ENCODE data around the gene VANGL1. TPM values are rescaled to one million over a fixed set of nuclear protein-coding genes. Genes with fewer than 3 reads are reported as not detected.

The VANGL1 gene
- total RNA-seq, 2 experiments from 2014 or later, result 4.2 to 4.4 TPM

- POLR2A ChIA-PET, result no interaction called here
Observed at GRCh38 chr1:115656461-115657077, 14.8 kb downstream of the VANGL1 start.

GRCh38 chr1:115658646-115659045 lies 16.9 kb downstream of the VANGL1 start:
- POLR2A ChIA-PET, result no interaction called here
- H3K27ac Mint-ChIP-seq, result no peak overlapping the region
- H3K27me3 Mint-ChIP-seq, result no peaks in the 10 kb centered on the region
- H3K4me3 Mint-ChIP-seq, result no peak overlapping the region
- CTCF ChIA-PET, result no interaction called here
- H3K36me3 Mint-ChIP-seq, result peaks cover 2% of the 10 kb centered on the region
- intact Hi-C loops (cut with micrococcal nuclease), result no loop called here
- no peaks in the 10 kb centered on the region for H3K9me3 Mint-ChIP-seq
- no peak for DNase-seq
- no peaks in the 10 kb centered on the region for H3K4me1 Mint-ChIP-seq (ENCODE audit: low read depth)

More at GRCh38 chr1:115656461-115657077, 14.8 kb downstream of the VANGL1 start:
- DNase-seq, result no peak
- Mint-ChIP-seq H3K36me3 (peaks cover 3% of the 10 kb centered on the region), H3K4me1 (ENCODE audit: low read depth) (no peaks in the 10 kb centered on the region), H3K4me3 (no peak overlapping the region), H3K27ac (no peak overlapping the region), H3K27me3 (no peaks in the 10 kb centered on the region), H3K9me3 (no peaks in the 10 kb centered on the region)
- CTCF ChIA-PET, result interaction anchor here (1.1 kb wide), 1 partner anchor 108 kb away, joined by 3 read pairs; no protein-coding TSS in a partner anchor
- intact Hi-C loops (cut with micrococcal nuclease), result no loop called here

- CTCF ChIA-PET, result no interaction called here
- POLR2A ChIA-PET, result no interaction called here
Observed at GRCh38 chr1:115660151-115660550, 18.4 kb downstream of the VANGL1 start.

GRCh38 chr1:115661157-115661556 lies 19.4 kb downstream of the VANGL1 start:
- ChIA-PET POLR2A (no interaction called here), CTCF (no interaction called here)
- intact Hi-C loops (cut with micrococcal nuclease), result no loop called here
- Mint-ChIP-seq H3K4me1 (ENCODE audit: low read depth) (no peaks in the 10 kb centered on the region), H3K4me3 (no peak overlapping the region), H3K9me3 (no peaks in the 10 kb centered on the region), H3K36me3 (peaks cover 7% of the 10 kb centered on the region), H3K27me3 (no peaks in the 10 kb centered on the region), H3K27ac (no peak overlapping the region)
- no peak for DNase-seq

More at GRCh38 chr1:115660151-115660550, 18.4 kb downstream of the VANGL1 start:
- no peaks in the 10 kb centered on the region for H3K9me3 Mint-ChIP-seq
- H3K4me3 Mint-ChIP-seq, result no peak overlapping the region
- H3K36me3 Mint-ChIP-seq, result peaks cover 7% of the 10 kb centered on the region
- no peaks in the 10 kb centered on the region for H3K27me3 Mint-ChIP-seq
- no peak for DNase-seq
- intact Hi-C loops (cut with micrococcal nuclease), result no loop called here
- H3K4me1 Mint-ChIP-seq (ENCODE audit: low read depth), result no peaks in the 10 kb centered on the region
- H3K27ac Mint-ChIP-seq, result no peak overlapping the region

GRCh38 chr1:115665319-115666096 lies 23.7 kb downstream of the VANGL1 start:
- Mint-ChIP-seq H3K9me3 (no peaks in the 10 kb centered on the region), H3K4me3 (no peak overlapping the region), H3K36me3 (peaks cover 9% of the 10 kb centered on the region), H3K27ac (no peak overlapping the region), H3K4me1 (ENCODE audit: low read depth) (no peaks in the 10 kb centered on the region), H3K27me3 (no peaks in the 10 kb centered on the region)
- ChIA-PET CTCF (no interaction called here), POLR2A (interaction anchor here (0.7 kb wide), 1 partner anchor 190 kb away, joined by 3 read pairs; no protein-coding TSS in a partner anchor)
- intact Hi-C loops (cut with micrococcal nuclease), result no loop called here
- DNase-seq, result no peak

- ChIA-PET POLR2A (no interaction called here), CTCF (no interaction called here)
- H3K4me3 Mint-ChIP-seq, result no peak overlapping the region
- intact Hi-C loops (cut with micrococcal nuclease), result no loop called here
- no peaks in the 10 kb centered on the region for H3K9me3 Mint-ChIP-seq
- DNase-seq, result no peak
- H3K4me1 Mint-ChIP-seq (ENCODE audit: low read depth), result no peaks in the 10 kb centered on the region
- H3K27ac Mint-ChIP-seq, result no peak overlapping the region
- H3K36me3 Mint-ChIP-seq, result peaks cover 9% of the 10 kb centered on the region
- no peaks in the 10 kb centered on the region for H3K27me3 Mint-ChIP-seq
Observed at GRCh38 chr1:115666206-115666605, 24.4 kb downstream of the VANGL1 start.

- no peak overlapping the region for H3K27ac Mint-ChIP-seq
- CTCF ChIA-PET, result no interaction called here
- no peak for DNase-seq
- H3K4me3 Mint-ChIP-seq, result no peak overlapping the region
- H3K4me1 Mint-ChIP-seq (ENCODE audit: low read depth), result no peaks in the 10 kb centered on the region
- POLR2A ChIA-PET, result no interaction called here
- intact Hi-C loops (cut with micrococcal nuclease), result no loop called here
- no peaks in the 10 kb centered on the region for H3K9me3 Mint-ChIP-seq
- no peaks in the 10 kb centered on the region for H3K27me3 Mint-ChIP-seq
- H3K36me3 Mint-ChIP-seq, result peaks cover 9% of the 10 kb centered on the region
Observed at GRCh38 chr1:115666702-115667101, 24.9 kb downstream of the VANGL1 start.

GRCh38 chr1:115668579-115668978 lies 26.8 kb downstream of the VANGL1 start:
- Mint-ChIP-seq H3K27ac (no peak overlapping the region), H3K4me3 (no peak overlapping the region), H3K4me1 (ENCODE audit: low read depth) (no peaks in the 10 kb centered on the region), H3K36me3 (peaks cover 9% of the 10 kb centered on the region), H3K27me3 (no peaks in the 10 kb centered on the region), H3K9me3 (no peaks in the 10 kb centered on the region)
- DNase-seq, result no peak
- CTCF ChIA-PET, result interaction anchor here (1.1 to 2.0 kb wide), 3 partner anchors 38 to 73 kb away, joined by 3 to 6 read pairs (median 5); no protein-coding TSS in a partner anchor
- POLR2A ChIA-PET, result no interaction called here
- intact Hi-C loops (cut with micrococcal nuclease), result no loop called here

- POLR2A ChIA-PET, result no interaction called here
- Mint-ChIP-seq H3K9me3 (no peaks in the 10 kb centered on the region), H3K36me3 (peaks cover 4% of the 10 kb centered on the region), H3K27ac (no peak overlapping the region), H3K27me3 (no peaks in the 10 kb centered on the region), H3K4me3 (no peak overlapping the region), H3K4me1 (ENCODE audit: low read depth) (no peaks in the 10 kb centered on the region)
- intact Hi-C loops (cut with micrococcal nuclease), result no loop called here
- CTCF ChIA-PET, result interaction anchor here (1.1 to 2.0 kb wide), 3 partner anchors 37 to 73 kb away, joined by 3 to 6 read pairs (median 5); no protein-coding TSS in a partner anchor
- DNase-seq, result no peak
Observed at GRCh38 chr1:115669002-115669673, 27.4 kb downstream of the VANGL1 start.

- DNase-seq, result no peak
- intact Hi-C loops (cut with micrococcal nuclease), result loop anchor here (10.0 kb wide), 1 partner anchor 75 kb away; no protein-coding TSS in a partner anchor
- ChIA-PET CTCF (no interaction called here), POLR2A (interaction anchor here (1.2 kb wide), 1 partner anchor 18 kb away, joined by 3 read pairs; no protein-coding TSS in a partner anchor)
- H3K36me3 Mint-ChIP-seq, result peaks cover 3% of the 10 kb centered on the region
- H3K4me1 Mint-ChIP-seq (ENCODE audit: low read depth), result no peaks in the 10 kb centered on the region
- H3K4me3 Mint-ChIP-seq, result no peak overlapping the region
- H3K9me3 Mint-ChIP-seq, result no peaks in the 10 kb centered on the region
- H3K27ac Mint-ChIP-seq, result no peak overlapping the region
- H3K27me3 Mint-ChIP-seq, result no peaks in the 10 kb centered on the region
Observed at GRCh38 chr1:115669886-115670285, 28.1 kb downstream of the VANGL1 start.

- Mint-ChIP-seq H3K36me3 (peaks cover 3% of the 10 kb centered on the region), H3K27ac (no peak overlapping the region), H3K4me1 (ENCODE audit: low read depth) (no peaks in the 10 kb centered on the region), H3K9me3 (no peaks in the 10 kb centered on the region), H3K4me3 (no peak overlapping the region), H3K27me3 (no peaks in the 10 kb centered on the region)
- ChIA-PET CTCF (no interaction called here), POLR2A (interaction anchor here (1.2 kb wide), 1 partner anchor 18 kb away, joined by 3 read pairs; no protein-coding TSS in a partner anchor)
- DNase-seq, result no peak
- intact Hi-C loops (cut with micrococcal nuclease), result loop anchor here (10.0 kb wide), 1 partner anchor 74 kb away; no protein-coding TSS in a partner anchor
Observed at GRCh38 chr1:115670476-115671175, 28.9 kb downstream of the VANGL1 start.

Data from activated CD4-positive, alpha-beta memory T cell treated with anti-CD3 and anti-CD28 coated beads for 36 hours (primary cell).